Endothelial cell of umbilical vein (primary cell): ENCODE measurements around the gene MORC2. TPM values are rescaled to one million over a fixed set of nuclear protein-coding genes. Genes with fewer than 3 reads are reported as not detected.

ENCODE experiments used
- BruUV-seq: library from RNA; stranded (reverse); fragments of 400-500 nt; replicated peaks from 2 replicates; lab custom pipeline; 2021; lab: Mats Ljungman, UMichigan
- CTCF ChIA-PET: fragments of 300-600, 350-600 bp; sonication (Branson Sonifier 250); formaldehyde crosslinking; loops from one replicate; lab custom pipeline; 2021; ENCODE audit warnings: antibody characterized with exemption, inconsistent platforms; lab: Charles Lee
- POLR2A ChIA-PET: fragments of 300-600, 350-600 bp; sonication (Branson Sonifier 250); formaldehyde crosslinking; loops from one replicate; lab custom pipeline; 2021; ENCODE audit warnings: antibody characterized with exemption, inconsistent platforms; lab: Charles Lee
- DNase-seq: peaks from one replicate; pipeline ENCODE4 v3.0.0-alpha.2; 2011; ENCODE audit warnings: low read depth, low spot score
- FAIRE-seq: peaks from 2 replicates; lab custom pipeline; 2011; peaks lifted over from hg19 to GRCh38; lab: Jason Lieb, UNC
- H2AFZ ChIP-seq: 2 replicates; pipeline ENCODE4 v1.6.0; 2012; ENCODE audit warnings: low read depth, low read length, control low read depth, inconsistent platforms
- H3K27ac ChIP-seq: 2 replicates; pipeline ENCODE4 v1.5.1; 2011; ENCODE audit warnings: low read depth, mild to moderate bottlenecking, control low read depth, low read length, moderate library complexity; ENCODE audit not compliant: insufficient read depth
- H3K27me3 ChIP-seq, 2 experiments: 2 replicates each; pipeline versions ENCODE4 v1.6.0 to v1.6.1; 2011; ENCODE audit warnings: low read length in 2 of 2, mixed read lengths in 1 of 2; ENCODE audit not compliant: control insufficient read depth in 2 of 2, insufficient read depth in 2 of 2
- H3K36me3 ChIP-seq, 2 experiments: 2 replicates in 1 of 2; 3 replicates in 1 of 2; pipeline ENCODE4 v1.5.1; 2011; ENCODE audit warnings: low read length in 2 of 2, mild to moderate bottlenecking in 1 of 2, moderate library complexity in 1 of 2; ENCODE audit not compliant: control insufficient read depth in 2 of 2, insufficient read depth in 2 of 2; ENCODE audit errors: extremely low read depth in 1 of 2
- H3K4me1 ChIP-seq: 3 replicates; pipeline ENCODE4 v1.5.1; 2011; ENCODE audit warnings: mild to moderate bottlenecking, low read length; ENCODE audit not compliant: control insufficient read depth, insufficient read depth; ENCODE audit errors: extremely low read depth
- H3K4me2 ChIP-seq: 2 replicates; pipeline ENCODE4 v1.6.1; 2011; ENCODE audit warnings: low read length, control low read depth, mixed read lengths; ENCODE audit not compliant: insufficient read depth
- H3K4me3 ChIP-seq, 3 experiments: fragments of 200-600 bp in 1 of 3; sonication (generic), shearing (Covaris generic) in 1 of 3; replicated peaks in 1 of 3; 2 replicates each; pipeline ENCODE4 v1.5.1; 2011 to 2016; ENCODE audit warnings: control low read depth in 3 of 3, low read length in 3 of 3, mild to moderate bottlenecking in 2 of 3, inconsistent platforms in 1 of 3, low read depth in 1 of 3, moderate library complexity in 1 of 3; ENCODE audit not compliant: insufficient read depth in 1 of 3
- H3K79me2 ChIP-seq: 2 replicates; pipeline ENCODE4 v1.6.0; 2012; ENCODE audit warnings: low read length, inconsistent platforms; ENCODE audit not compliant: control insufficient read depth, insufficient read depth
- H3K9ac ChIP-seq: replicated peaks from 2 replicates; pipeline ENCODE3; 2011; ENCODE audit warnings: low read length, control low read depth; ENCODE audit not compliant: insufficient read depth; ENCODE audit errors: extremely low read depth
- H3K9me1 ChIP-seq: replicated peaks from 3 replicates; pipeline ENCODE4 v1.6.0; 2011; ENCODE audit warnings: mild to moderate bottlenecking, low read length; ENCODE audit not compliant: control insufficient read depth, insufficient read depth; ENCODE audit errors: extremely low read depth
- H3K9me3 ChIP-seq: replicated peaks from 2 replicates; pipeline ENCODE4 v1.5.1; 2012; ENCODE audit warnings: low read length, inconsistent platforms; ENCODE audit not compliant: control insufficient read depth, insufficient read depth
- H4K20me1 ChIP-seq: replicated peaks from 2 replicates; pipeline ENCODE3; 2011; ENCODE audit warnings: mild to moderate bottlenecking, low read length; ENCODE audit not compliant: control insufficient read depth, insufficient read depth; ENCODE audit errors: extremely low read depth
- CTCF ChIP-seq, 2 donors: IDR thresholded peaks; 1 replicate in 1 of 2; 2 replicates in 1 of 2; pipeline ENCODE4 v1.5.1; 2011; ENCODE audit warnings: low read length in 2 of 2, mild to moderate bottlenecking in 2 of 2, moderate library complexity in 2 of 2, control low read depth in 1 of 2, inconsistent platforms in 1 of 2, low read depth in 1 of 2; ENCODE audit not compliant: insufficient read depth in 1 of 2; ENCODE audit errors: extremely low read depth in 1 of 2
- FOS ChIP-seq: IDR thresholded peaks from 2 replicates; pipeline ENCODE4 v1.6.1; 2011; ENCODE audit warnings: mild to moderate bottlenecking, low read length, moderate library complexity, borderline replicate concordance; ENCODE audit not compliant: insufficient read depth
- JUN ChIP-seq: IDR thresholded peaks from 2 replicates; pipeline ENCODE4 v1.6.1; 2011; ENCODE audit warnings: borderline replicate concordance, low read depth; ENCODE audit not compliant: insufficient read length, insufficient read depth
- MAX ChIP-seq: IDR thresholded peaks from 2 replicates; pipeline ENCODE4 v1.6.1; 2011; ENCODE audit not compliant: insufficient read depth, insufficient read length
- MYC ChIP-seq: IDR thresholded peaks from one replicate; pipeline ENCODE4 v1.6.1; 2011; ENCODE audit warnings: mild to moderate bottlenecking, low read depth, low read length
- POLR2A ChIP-seq: IDR thresholded peaks from 2 replicates; pipeline ENCODE4 v1.6.1; 2012; ENCODE audit warnings: low read depth, mild to moderate bottlenecking, control low read depth, low read length
- dilution Hi-C: fragments of 300-500 bp; cut with MboI; formaldehyde crosslinking; loops from one replicate; pipeline ENCODE4 v1.15.0; 2019; ENCODE audit warnings: low sequenced_read_pairs; ENCODE audit not compliant: extremely low pct_ligation_motif_present
- intact Hi-C: fragments of 100-400 bp; cut with micrococcal nuclease; formaldehyde crosslinking; loops from one replicate; pipeline ENCODE4 v1.10.0; 2022
- polyA plus RNA-seq, 4 experiments: library from polyadenylated mRNA; depleted of rRNA in 3 of 4; stranded (reverse) in 3 of 4; unstranded in 1 of 4; fragments of >200 nt; gene quantifications; 2 replicates each; pipeline versions ENCODE4 v1.2.1 to v1.2.3, GENCODE V29; 2011 to 2012; ENCODE audit warnings: missing spikeins in 1 of 4
- total RNA-seq: library from RNA; stranded (reverse); gene quantifications from 2 replicates; pipeline ENCODE4 v1.2.3, GENCODE V29; 2021

The MORC2 gene
- total and polyA plus RNA-seq, 2 donors (not counting 3 experiments of a cell fraction or from before 2014, with no cell fraction given): 11.6 to 34.7 TPM

GRCh38 chr22:30941363-30941740, 27.2 kb downstream of the MORC2 start:
- DNase-seq (no peak), FAIRE-seq (no peak)
- TF ChIP-seq MAX (no peak), CTCF (IDR thresholded peaks at IDR 0.05; ENCODE audit: extremely low read depth in 1 of 2, insufficient read depth in 1 of 2, low read depth in 1 of 2, low read length in 2 of 2) (no peak), JUN (no peak), FOS (no peak), POLR2A (no peak), MYC (no peak)
- H3K36me3 ChIP-seq: peaks cover 25 to 67% of the 10 kb centered on the region in 2 experiments
- BruUV-seq: no TSS peak
- H3K79me2 ChIP-seq: no peaks in the 10 kb centered on the region
- intact Hi-C loops (no loop called here), dilution Hi-C loops (no loop called here)
- no peak overlapping the region for H3K4me3 ChIP-seq
- CTCF ChIA-PET: interaction anchor here (0.5 to 2.5 kb wide), 3 partner anchors 144 to 178 kb away, joined by 3 to 13 read pairs (median 5); no protein-coding TSS in a partner anchor
- H3K9me1 ChIP-seq: no peaks in the 10 kb centered on the region
- H3K4me1 ChIP-seq: no peaks in the 10 kb centered on the region
- no peak overlapping the region for H3K4me2 ChIP-seq
- no peak overlapping the region for H3K27ac ChIP-seq
- POLR2A ChIA-PET: no interaction called here
- H3K9ac ChIP-seq: no peak overlapping the region
- no peaks in the 10 kb centered on the region for H3K27me3 ChIP-seq
- H3K9me3 ChIP-seq: no peaks in the 10 kb centered on the region
- H2AFZ ChIP-seq: no peak overlapping the region
- no peaks in the 10 kb centered on the region for H4K20me1 ChIP-seq
